Activated T-cell treated with anti-CD3 and anti-CD28 coated beads, Interleukin-2, amount 50 U/mL, for 4 hours (primary cell): Measurements from ENCODE around the gene IQSEC3. TPM values are rescaled to one million over a fixed set of nuclear protein-coding genes. Genes with fewer than 3 reads are reported as not detected.

Experiments
- ATAC-seq, 2 donors: fragments of 200-7000 bp; cut with Tn5 transposase; one replicate each; pipeline ENCODE4 v1.10.0; 2021
- DNase-seq: peaks from one replicate; pipeline ENCODE4 v3.0.0-alpha.2; 2020
- H3K27me3 Mint-ChIP-seq: one replicate; pipeline ENCODE4 v1.8.0; 2021; ENCODE audit warnings: low read depth, mixed read lengths
- H3K36me3 Mint-ChIP-seq: one replicate; pipeline ENCODE4 v1.8.0; 2022; ENCODE audit warnings: mixed read lengths; ENCODE audit not compliant: insufficient read depth
- H3K4me1 Mint-ChIP-seq: one replicate; pipeline ENCODE4 v1.8.0; 2021; ENCODE audit warnings: low read depth, mixed read lengths
- H3K4me3 Mint-ChIP-seq: one replicate; pipeline ENCODE4 v1.8.0; 2021; ENCODE audit warnings: mild to moderate bottlenecking, moderate library complexity, mixed read lengths
- H3K9me3 Mint-ChIP-seq: one replicate; pipeline ENCODE4 v1.8.0; 2021; ENCODE audit warnings: mixed read lengths
- total RNA-seq, 3 donors: library from RNA; stranded (reverse); gene quantifications; one replicate each; pipeline ENCODE4 v1.2.1, GENCODE V29; 2021

The IQSEC3 gene
- total RNA-seq, 3 donors from 2014 or later = 0.46 to 0.82 (median 0.51) TPM

GRCh38 chr12:195951-196350 lies 129.4 kb downstream of the IQSEC3 start:
- no peak for ATAC-seq
- no peaks in the 10 kb centered on the region for H3K4me1 Mint-ChIP-seq
- H3K9me3 Mint-ChIP-seq = no peaks in the 10 kb centered on the region
- H3K36me3 Mint-ChIP-seq = no peaks in the 10 kb centered on the region
- peaks cover 9% of the 10 kb centered on the region for H3K27me3 Mint-ChIP-seq
- DNase-seq = no peak
- no peak overlapping the region for H3K4me3 Mint-ChIP-seq

GRCh38 chr12:196436-196835 lies 129.9 kb downstream of the IQSEC3 start:
- ATAC-seq = no peak
- H3K4me3 Mint-ChIP-seq = no peak overlapping the region
- peaks cover 13% of the 10 kb centered on the region for H3K27me3 Mint-ChIP-seq
- no peaks in the 10 kb centered on the region for H3K4me1 Mint-ChIP-seq
- no peaks in the 10 kb centered on the region for H3K36me3 Mint-ChIP-seq
- no peaks in the 10 kb centered on the region for H3K9me3 Mint-ChIP-seq
- DNase-seq = no peak

GRCh38 chr12:197347-197746 lies 130.8 kb downstream of the IQSEC3 start:
- ATAC-seq (no peak), DNase-seq (no peak)
- peaks cover 21% of the 10 kb centered on the region for H3K27me3 Mint-ChIP-seq
- H3K36me3 Mint-ChIP-seq = no peaks in the 10 kb centered on the region
- H3K4me3 Mint-ChIP-seq = no peak overlapping the region
- no peaks in the 10 kb centered on the region for H3K9me3 Mint-ChIP-seq
- H3K4me1 Mint-ChIP-seq = no peaks in the 10 kb centered on the region

GRCh38 chr12:197911-198695 lies 131.5 kb downstream of the IQSEC3 start:
- Mint-ChIP-seq H3K4me3 (no peak overlapping the region), H3K4me1 (no peaks in the 10 kb centered on the region), H3K36me3 (no peaks in the 10 kb centered on the region), H3K27me3 (peaks cover 22% of the 10 kb centered on the region), H3K9me3 (no peaks in the 10 kb centered on the region)
- ATAC-seq = no peak
- DNase-seq = no peak

GRCh38 chr12:198705-199104 lies 132.1 kb downstream of the IQSEC3 start:
- Mint-ChIP-seq H3K4me1 (no peaks in the 10 kb centered on the region), H3K27me3 (peaks cover 22% of the 10 kb centered on the region), H3K9me3 (no peaks in the 10 kb centered on the region), H3K36me3 (no peaks in the 10 kb centered on the region), H3K4me3 (no peak overlapping the region)
- no peak for ATAC-seq
- DNase-seq = no peak

- peaks cover 40% of the 10 kb centered on the region for H3K27me3 Mint-ChIP-seq
- H3K36me3 Mint-ChIP-seq = no peaks in the 10 kb centered on the region
- no peak overlapping the region for H3K4me3 Mint-ChIP-seq
- no peaks in the 10 kb centered on the region for H3K4me1 Mint-ChIP-seq
- DNase-seq (no peak), ATAC-seq (no peak)
- no peaks in the 10 kb centered on the region for H3K9me3 Mint-ChIP-seq
Measured at GRCh38 chr12:201361-201760, 134.8 kb downstream of the IQSEC3 start.

- Mint-ChIP-seq H3K4me1 (no peaks in the 10 kb centered on the region), H3K27me3 (peaks cover 47% of the 10 kb centered on the region), H3K36me3 (no peaks in the 10 kb centered on the region), H3K4me3 (no peak overlapping the region), H3K9me3 (no peaks in the 10 kb centered on the region)
- DNase-seq (no peak), ATAC-seq (no peak)
Measured at GRCh38 chr12:202081-202731, 135.6 kb downstream of the IQSEC3 start.

GRCh38 chr12:203074-203461 lies 136.5 kb downstream of the IQSEC3 start:
- Mint-ChIP-seq H3K36me3 (no peaks in the 10 kb centered on the region), H3K4me1 (no peaks in the 10 kb centered on the region), H3K27me3 (peaks cover 48% of the 10 kb centered on the region), H3K9me3 (no peaks in the 10 kb centered on the region), H3K4me3 (no peak overlapping the region)
- DNase-seq (no peak), ATAC-seq (no peak)

- peaks cover 50% of the 10 kb centered on the region for H3K27me3 Mint-ChIP-seq
- ATAC-seq (no peak), DNase-seq (no peak)
- no peak overlapping the region for H3K4me3 Mint-ChIP-seq
- H3K4me1 Mint-ChIP-seq = no peaks in the 10 kb centered on the region
- H3K36me3 Mint-ChIP-seq = no peaks in the 10 kb centered on the region
- no peaks in the 10 kb centered on the region for H3K9me3 Mint-ChIP-seq
Measured at GRCh38 chr12:203462-204260, 137.1 kb downstream of the IQSEC3 start.

- ATAC-seq (no peak), DNase-seq (no peak)
- peaks cover 54% of the 10 kb centered on the region for H3K27me3 Mint-ChIP-seq
- H3K4me3 Mint-ChIP-seq = no peak overlapping the region
- no peaks in the 10 kb centered on the region for H3K36me3 Mint-ChIP-seq
- H3K4me1 Mint-ChIP-seq = no peaks in the 10 kb centered on the region
- no peaks in the 10 kb centered on the region for H3K9me3 Mint-ChIP-seq
Measured at GRCh38 chr12:204261-204678, 137.7 kb downstream of the IQSEC3 start.

GRCh38 chr12:205026-205425 lies 138.5 kb downstream of the IQSEC3 start:
- Mint-ChIP-seq H3K9me3 (no peaks in the 10 kb centered on the region), H3K27me3 (peaks cover 58% of the 10 kb centered on the region), H3K36me3 (no peaks in the 10 kb centered on the region), H3K4me1 (no peaks in the 10 kb centered on the region), H3K4me3 (no peak overlapping the region)
- DNase-seq (no peak), ATAC-seq (no peak)

GRCh38 chr12:206746-207440 lies 140.3 kb downstream of the IQSEC3 start:
- Mint-ChIP-seq H3K27me3 (peaks cover 64% of the 10 kb centered on the region), H3K9me3 (no peaks in the 10 kb centered on the region), H3K4me1 (no peaks in the 10 kb centered on the region), H3K36me3 (no peaks in the 10 kb centered on the region), H3K4me3 (no peak overlapping the region)
- no peak for ATAC-seq
- DNase-seq = no peak

GRCh38 chr12:207804-208203 lies 141.2 kb downstream of the IQSEC3 start:
- Mint-ChIP-seq H3K9me3 (no peaks in the 10 kb centered on the region), H3K4me1 (no peaks in the 10 kb centered on the region), H3K36me3 (no peaks in the 10 kb centered on the region), H3K27me3 (peaks cover 62% of the 10 kb centered on the region), H3K4me3 (no peak overlapping the region)
- ATAC-seq (no peak), DNase-seq (no peak)

GRCh38 chr12:208813-209212 lies 142.2 kb downstream of the IQSEC3 start:
- Mint-ChIP-seq H3K4me1 (peaks cover 1% of the 10 kb centered on the region), H3K4me3 (no peak overlapping the region), H3K9me3 (no peaks in the 10 kb centered on the region), H3K36me3 (no peaks in the 10 kb centered on the region), H3K27me3 (peaks cover 72% of the 10 kb centered on the region)
- DNase-seq = no peak
- ATAC-seq = no peak
